MCF 10A (cell line): ENCODE data around the gene ITPA. TPM values are rescaled to one million over a fixed set of nuclear protein-coding genes. Genes with fewer than 3 reads are reported as not detected.

Experiments used
- BruUV-seq: library from RNA; stranded (reverse); fragments of 400-500 nt; replicated peaks from 2 replicates; lab custom pipeline; 2021; lab: Mats Ljungman, UMichigan
- CTCF ChIA-PET: fragments of 300-600 bp; sonication (Branson Sonifier 250); formaldehyde crosslinking; extraction: SDS; loops from one replicate; lab custom pipeline; 2021; ENCODE audit warnings: antibody characterized with exemption, inconsistent platforms; lab: Yijun Ruan, JAX
- POLR2A ChIA-PET: fragments of 300-600, 350-650 bp; sonication (Branson Sonifier 250); formaldehyde crosslinking; extraction: SDS; loops from one replicate; lab custom pipeline; 2020; ENCODE audit warnings: antibody characterized with exemption, inconsistent platforms; lab: Yijun Ruan, JAX
- DNase-seq: peaks from one replicate; pipeline ENCODE4 v3.0.0-alpha.2; 2018; ENCODE audit not compliant: unreplicated experiment
- H3K27ac Mint-ChIP-seq: one replicate; pipeline ENCODE4 v1.8.0; 2022; ENCODE audit warnings: mild to moderate bottlenecking, low read depth, mixed read lengths; ENCODE audit not compliant: unreplicated experiment
- H3K27me3 Mint-ChIP-seq: one replicate; pipeline ENCODE4 v1.8.0; 2022; ENCODE audit warnings: mixed read lengths; ENCODE audit not compliant: insufficient read depth, unreplicated experiment
- H3K36me3 Mint-ChIP-seq: one replicate; pipeline ENCODE4 v1.8.0; 2022; ENCODE audit warnings: mild to moderate bottlenecking, moderate library complexity, mixed read lengths; ENCODE audit not compliant: insufficient read depth, unreplicated experiment
- H3K4me1 Mint-ChIP-seq: one replicate; pipeline ENCODE4 v1.8.0; 2022; ENCODE audit warnings: mixed read lengths; ENCODE audit not compliant: insufficient read depth, unreplicated experiment
- H3K4me3 Mint-ChIP-seq: one replicate; pipeline ENCODE4 v1.8.0; 2022; ENCODE audit warnings: mild to moderate bottlenecking, moderate library complexity, mixed read lengths; ENCODE audit not compliant: unreplicated experiment
- H3K9me3 Mint-ChIP-seq: one replicate; pipeline ENCODE4 v1.8.0; 2022; ENCODE audit warnings: mixed read lengths; ENCODE audit not compliant: unreplicated experiment
- CTCF ChIP-seq: fragments of 200-600 bp; IDR thresholded peaks from one replicate; pipeline ENCODE4 v1.8.0; 2022; ENCODE audit warnings: antibody characterized with exemption, mild to moderate bottlenecking; ENCODE audit not compliant: unreplicated experiment
- intact Hi-C: fragments of 100-400 bp; cut with micrococcal nuclease; formaldehyde crosslinking; loops from 2 replicates; pipeline ENCODE4 v1.14.1; 2022
- total RNA-seq: library from RNA; stranded (reverse); gene quantifications from 2 replicates; pipeline ENCODE4 v1.2.3, GENCODE V29; 2022

Gene ITPA
- total RNA-seq, 1 experiment from 2014 or later, result 97.1 TPM

GRCh38 chr20:3243718-3244358 is 34.5 kb downstream of the ITPA start:
- BruUV-seq, result no TSS peak
- H3K4me3 Mint-ChIP-seq, result no peak overlapping the region
- POLR2A ChIA-PET, result interaction anchor here (0.7 to 1.6 kb wide), 2 partner anchors 12 to 38 kb away, joined by 3 to 5 read pairs; no protein-coding TSS in a partner anchor
- H3K27me3 Mint-ChIP-seq, result no peaks in the 10 kb centered on the region
- H3K4me1 Mint-ChIP-seq, result peaks cover 15% of the 10 kb centered on the region
- no peak overlapping the region for H3K27ac Mint-ChIP-seq
- CTCF ChIA-PET, result interaction anchor here (0.6 to 1.0 kb wide), 3 partner anchors 26 to 29 kb away, joined by 3 to 5 read pairs (median 4); no protein-coding TSS in a partner anchor
- no peak for TF ChIP-seq CTCF
- intact Hi-C loops, result no loop called here
- peaks cover 7% of the 10 kb centered on the region for H3K36me3 Mint-ChIP-seq
- DNase-seq, result no peak
- H3K9me3 Mint-ChIP-seq, result no peaks in the 10 kb centered on the region

- Mint-ChIP-seq H3K4me1 (peaks cover 15% of the 10 kb centered on the region), H3K9me3 (no peaks in the 10 kb centered on the region), H3K36me3 (peaks cover 7% of the 10 kb centered on the region), H3K4me3 (no peak overlapping the region), H3K27me3 (no peaks in the 10 kb centered on the region), H3K27ac (no peak overlapping the region)
- POLR2A ChIA-PET, result interaction anchor here (1.4 to 1.6 kb wide), 2 partner anchors 11 to 42 kb away, joined by 3 to 5 read pairs; no protein-coding TSS in a partner anchor
- TF ChIP-seq CTCF, result no peak
- BruUV-seq, result no TSS peak
- CTCF ChIA-PET, result interaction anchor here (1.0 to 1.6 kb wide), 3 partner anchors 10 to 72 kb away, joined by 3 to 8 read pairs (median 3); no protein-coding TSS in a partner anchor
- intact Hi-C loops, result no loop called here
- DNase-seq, result no peak
These were observed 35.3 kb downstream of the ITPA start for GRCh38 chr20:3244613-3245012.

GRCh38 chr20:3245156-3245555 is 35.9 kb downstream of the ITPA start:
- Mint-ChIP-seq H3K4me1 (peaks cover 15% of the 10 kb centered on the region), H3K4me3 (no peak overlapping the region), H3K27ac (no peak overlapping the region), H3K9me3 (no peaks in the 10 kb centered on the region), H3K27me3 (no peaks in the 10 kb centered on the region), H3K36me3 (peaks cover 7% of the 10 kb centered on the region)
- BruUV-seq, result no TSS peak
- intact Hi-C loops, result no loop called here
- no peak for TF ChIP-seq CTCF
- ChIA-PET POLR2A (interaction anchor here (1.1 to 1.4 kb wide), 2 partner anchors 35 to 42 kb away, joined by 3 read pairs; no protein-coding TSS in a partner anchor), CTCF (interaction anchor here (1.0 to 1.6 kb wide), 3 partner anchors 10 to 71 kb away, joined by 3 to 8 read pairs (median 3); no protein-coding TSS in a partner anchor)
- DNase-seq, result no peak

- intact Hi-C loops, result no loop called here
- BruUV-seq, result no TSS peak
- H3K4me1 Mint-ChIP-seq, result peaks cover 14% of the 10 kb centered on the region
- CTCF ChIA-PET, result interaction anchor here (1.6 kb wide), 1 partner anchor 71 kb away, joined by 8 read pairs; no protein-coding TSS in a partner anchor
- H3K36me3 Mint-ChIP-seq, result peaks cover 7% of the 10 kb centered on the region
- no peaks in the 10 kb centered on the region for H3K9me3 Mint-ChIP-seq
- no peak for DNase-seq
- H3K27ac Mint-ChIP-seq, result no peak overlapping the region
- POLR2A ChIA-PET, result interaction anchor here (1.1 to 1.4 kb wide), 2 partner anchors 35 to 41 kb away, joined by 3 read pairs; no protein-coding TSS in a partner anchor
- no peak overlapping the region for H3K4me3 Mint-ChIP-seq
- no peaks in the 10 kb centered on the region for H3K27me3 Mint-ChIP-seq
- no peak for TF ChIP-seq CTCF
These were observed 36.4 kb downstream of the ITPA start for GRCh38 chr20:3245711-3246110.
